Thyroid gland (tissue), 4 donors: ENCODE data around the gene SEMA4D. TPM values are rescaled to one million over a fixed set of nuclear protein-coding genes. Genes with fewer than 3 reads are reported as not detected.

Experiments
- DNase-seq, 2 donors: peaks; one replicate each; pipeline ENCODE4 v3.0.0-alpha.2; 2019
- H3K27ac ChIP-seq, 3 donors: fragments of 200-600 bp; sonication (generic); 1 replicate in 2 of 3; 2 replicates in 1 of 3; pipeline ENCODE4 v1.5.1; 2016 to 2019; ENCODE audit warnings: mild to moderate bottlenecking in 1 of 3, moderate library complexity in 1 of 3
- H3K27me3 ChIP-seq: fragments of 200-600 bp; sonication (generic); one replicate; pipeline ENCODE4 v1.5.1; 2019
- H3K36me3 ChIP-seq, 2 donors: fragments of 200-600 bp; sonication (generic); one replicate each; pipeline ENCODE4 v1.5.1; 2016 to 2019
- H3K4me1 ChIP-seq, 2 donors: fragments of 200-600 bp; sonication (generic); one replicate each; pipeline ENCODE4 v1.5.1; 2017 to 2019
- H3K4me3 ChIP-seq, 3 donors: fragments of 200-600 bp; sonication (generic); replicated peaks in 1 of 3; 1 replicate in 2 of 3; 2 replicates in 1 of 3; pipeline ENCODE4 v1.5.1; 2016; ENCODE audit warnings: mild to moderate bottlenecking in 1 of 3
- H3K9me3 ChIP-seq: fragments of 200-600 bp; sonication (generic); one replicate; pipeline ENCODE4 v1.5.1; 2017
- CTCF ChIP-seq, 6 experiments: fragments of 200-600 bp in 3 of 6; fragments of 450-650 bp in 3 of 6; sonication (generic) in 3 of 6; IDR thresholded peaks; one replicate each; pipeline ENCODE4 v1.5.1; 2016 to 2019; ENCODE audit warnings: antibody characterized with exemption in 6 of 6, mild to moderate bottlenecking in 2 of 6, inconsistent platforms in 1 of 6, moderate library complexity in 1 of 6
- POLR2A ChIP-seq, 2 donors: fragments of 450-650 bp; IDR thresholded peaks; one replicate each; pipeline ENCODE4 v1.6.1; 2017; ENCODE audit warnings: antibody characterized with exemption in 2 of 2, mild to moderate bottlenecking in 2 of 2, moderate library complexity in 1 of 2
- WGBS, 2 donors: methylation state at CpG; one replicate each; pipeline ENCODE4 v1.1.5; 2017; 5-methylcytosine and 5-hydroxymethylcytosine counted together
- intact Hi-C: fragments of 100-400 bp; cut with DNase I; formaldehyde crosslinking; loops from one replicate; pipeline ENCODE4 v1.15.1; 2023
- total RNA-seq, 4 donors: library from RNA; depleted of rRNA; stranded (reverse); fragments of >200 nt; gene quantifications; one replicate each; pipeline ENCODE4 v1.2.3, GENCODE V29; 2016

Gene SEMA4D
- total RNA-seq, 4 donors from 2014 or later: 19.9 to 29.6 (median 28.9) TPM

DNA sequence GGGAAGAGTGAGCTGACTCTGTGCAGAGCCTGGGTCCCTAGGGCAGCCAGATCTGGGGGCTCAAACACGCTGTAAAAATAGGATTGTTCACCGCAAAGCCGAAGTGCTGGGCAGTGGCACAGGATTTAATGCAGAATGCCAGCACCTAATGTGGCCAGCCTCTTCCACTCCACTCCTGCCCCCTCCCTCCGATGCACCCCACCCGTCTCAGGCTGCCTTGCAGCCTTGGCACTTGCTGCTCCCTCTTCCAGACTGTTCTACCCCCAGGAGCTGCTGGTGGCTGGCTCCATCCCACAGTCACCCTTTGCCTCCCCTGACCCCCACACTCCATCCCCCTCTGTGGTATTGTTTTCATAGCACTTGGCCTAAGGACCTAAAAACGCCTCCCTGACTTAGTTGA is 86.2 kb downstream of the SEMA4D start:
- WGBS, 2 donors: 31 to 62% methylated on average over 5 to 6 of the region's 6 CpGs
- peak overlapping the region in 2 of 3 donors; percentile 22 to 65 for H3K27ac ChIP-seq
- intact Hi-C loops: no loop called here
- H3K4me3 ChIP-seq: no peak overlapping the region
- no peaks in the 10 kb centered on the region for H3K9me3 ChIP-seq
- no peaks in the 10 kb centered on the region for H3K36me3 ChIP-seq
- peaks cover 17 to 31% of the 10 kb centered on the region in 2 donors for H3K4me1 ChIP-seq
- no peak for TF ChIP-seq POLR2A (IDR thresholded peaks at IDR 0.05)
- no peak for TF ChIP-seq CTCF (IDR thresholded peaks at IDR 0.05)
- DNase-seq: peak; percentile 47 to 73
- no peaks in the 10 kb centered on the region for H3K27me3 ChIP-seq

GRCh38 chr9:89410641-89411350 is 87.1 kb downstream of the SEMA4D start:
- Histone ChIP-seq H3K4me3 (no peak overlapping the region), H3K4me1 (peaks cover 17 to 31% of the 10 kb centered on the region in 2 donors), H3K27ac (no peak overlapping the region), H3K27me3 (no peaks in the 10 kb centered on the region), H3K36me3 (no peaks in the 10 kb centered on the region), H3K9me3 (no peaks in the 10 kb centered on the region)
- 80 to 82% methylated on average over 7 of the region's 7 CpGs for WGBS, 2 donors
- intact Hi-C loops: no loop called here
- TF ChIP-seq POLR2A (IDR thresholded peaks at IDR 0.05) (no peak), CTCF (IDR thresholded peaks at IDR 0.05) (no peak)
- no peak for DNase-seq

DNA sequence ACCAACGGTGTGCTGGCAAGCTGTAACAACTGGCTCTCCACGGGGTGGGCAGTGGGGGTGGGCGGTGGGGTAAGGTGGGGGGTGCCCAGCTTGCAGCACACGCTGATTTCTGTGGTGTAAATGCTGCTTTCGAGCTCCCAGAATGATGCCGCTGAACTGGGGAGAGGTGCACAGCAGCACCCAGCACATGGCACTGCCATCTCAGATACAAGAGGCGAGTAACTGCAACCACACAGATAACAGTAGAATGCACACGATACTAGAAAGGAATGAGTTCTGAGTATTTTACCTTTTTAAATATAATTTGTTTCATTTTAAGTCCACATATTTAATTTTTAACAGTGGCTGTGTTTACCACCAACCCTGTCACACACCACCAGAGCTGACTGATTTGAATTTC is 87.9 kb downstream of the SEMA4D start:
- no peak for DNase-seq
- intact Hi-C loops: no loop called here
- no peak overlapping the region for H3K27ac ChIP-seq
- no peaks in the 10 kb centered on the region for H3K9me3 ChIP-seq
- no peaks in the 10 kb centered on the region for H3K27me3 ChIP-seq
- no peaks in the 10 kb centered on the region for H3K36me3 ChIP-seq
- TF ChIP-seq POLR2A (IDR thresholded peaks at IDR 0.05): no peak
- no peak for TF ChIP-seq CTCF (IDR thresholded peaks at IDR 0.05)
- H3K4me3 ChIP-seq: no peak overlapping the region
- H3K4me1 ChIP-seq: peaks cover 17 to 31% of the 10 kb centered on the region in 2 donors
- WGBS, 2 donors: 85 to 90% methylated on average over 6 to 8 of the region's 8 CpGs

- H3K9me3 ChIP-seq: no peaks in the 10 kb centered on the region
- H3K4me1 ChIP-seq: peaks cover 17 to 31% of the 10 kb centered on the region in 2 donors
- H3K36me3 ChIP-seq: no peaks in the 10 kb centered on the region
- H3K27me3 ChIP-seq: no peaks in the 10 kb centered on the region
- no peak overlapping the region for H3K4me3 ChIP-seq
- no peak for DNase-seq
- no peak for TF ChIP-seq POLR2A (IDR thresholded peaks at IDR 0.05)
- no peak for TF ChIP-seq CTCF (IDR thresholded peaks at IDR 0.05)
- WGBS, 2 donors: 94 to 99% methylated on average over 4 of the region's 4 CpGs
- intact Hi-C loops: no loop called here
- no peak overlapping the region for H3K27ac ChIP-seq
These were observed 88.4 kb downstream of the SEMA4D start for GRCh38 chr9:89409466-89409865.

DNA sequence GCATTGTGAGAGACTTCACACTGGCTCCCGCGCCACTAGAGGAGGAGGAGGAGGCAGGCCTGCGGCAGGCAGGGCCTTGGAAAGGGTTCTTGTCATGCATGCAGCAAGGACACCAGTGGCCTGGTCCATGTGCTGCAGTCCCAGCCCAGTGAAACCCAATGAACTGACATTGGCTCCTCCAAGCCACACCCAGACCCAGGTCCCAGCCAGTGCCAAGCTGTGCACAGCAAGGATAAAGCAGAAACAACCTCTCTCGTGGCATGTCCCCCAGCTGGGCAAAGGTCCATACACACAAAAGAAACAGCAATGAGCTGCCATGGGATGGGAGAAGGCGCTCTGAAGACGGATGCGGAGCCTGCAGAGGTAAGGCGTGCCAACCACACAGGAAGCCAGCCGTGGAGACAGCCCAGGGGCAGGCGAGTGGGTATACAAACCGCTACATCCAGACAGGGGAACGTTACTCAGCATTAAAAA is 89.2 kb downstream of the SEMA4D start:
- DNase-seq: peak; percentile 77 to 81
- Histone ChIP-seq H3K27me3 (no peaks in the 10 kb centered on the region), H3K4me3 (no peak overlapping the region), H3K4me1 (peaks cover 17 to 31% of the 10 kb centered on the region in 2 donors), H3K27ac (peak overlapping the region in 1 of 3 donors; percentile 13), H3K9me3 (no peaks in the 10 kb centered on the region), H3K36me3 (no peaks in the 10 kb centered on the region)
- intact Hi-C loops: no loop called here
- WGBS, 2 donors: 41 to 42% methylated on average over 10 to 11 of the region's 12 CpGs
- TF ChIP-seq CTCF (IDR thresholded peaks at IDR 0.05) (no peak), POLR2A (IDR thresholded peaks at IDR 0.05) (no peak)
